ENCODE measurements around the gene PRKAR1B.

DNA sequence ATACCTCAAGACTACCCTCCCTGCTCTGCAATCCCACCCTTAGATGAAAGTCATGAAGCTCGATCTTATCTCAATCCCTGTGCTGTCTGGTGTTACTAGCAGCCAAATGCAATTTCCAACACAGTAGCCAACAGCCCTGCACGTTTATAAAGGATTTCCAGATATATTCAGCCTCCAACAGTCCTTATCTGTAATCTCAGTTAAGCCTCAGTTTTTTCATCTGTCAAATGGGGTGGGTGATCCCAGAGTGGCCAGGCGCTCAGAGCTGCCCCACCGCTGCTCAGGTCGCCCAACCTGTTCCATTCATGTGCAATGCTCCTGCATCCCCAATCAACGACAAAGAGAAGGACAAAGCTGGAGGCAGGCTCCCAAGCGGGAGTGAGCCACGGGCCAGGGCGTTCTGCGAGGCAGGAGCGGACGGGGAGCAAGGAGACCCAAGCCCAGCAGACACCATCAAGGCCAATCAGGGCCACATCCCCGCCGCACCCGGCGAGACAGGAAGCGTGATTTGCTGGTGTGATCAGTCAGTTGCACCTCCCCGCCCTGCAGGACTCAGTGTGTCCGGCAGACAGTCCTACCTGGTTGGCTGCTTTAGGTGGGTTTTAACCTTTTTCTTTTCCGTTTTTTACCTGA, 227.1 kb downstream of the PRKAR1B start:
- no peak for TF ChIP-seq EZH2 (IDR thresholded peaks at IDR 0.05; ENCODE audit: borderline replicate concordance, low read depth, low read length, poor library complexity, severe bottlenecking)
- TF ChIP-seq, protein P1, sequence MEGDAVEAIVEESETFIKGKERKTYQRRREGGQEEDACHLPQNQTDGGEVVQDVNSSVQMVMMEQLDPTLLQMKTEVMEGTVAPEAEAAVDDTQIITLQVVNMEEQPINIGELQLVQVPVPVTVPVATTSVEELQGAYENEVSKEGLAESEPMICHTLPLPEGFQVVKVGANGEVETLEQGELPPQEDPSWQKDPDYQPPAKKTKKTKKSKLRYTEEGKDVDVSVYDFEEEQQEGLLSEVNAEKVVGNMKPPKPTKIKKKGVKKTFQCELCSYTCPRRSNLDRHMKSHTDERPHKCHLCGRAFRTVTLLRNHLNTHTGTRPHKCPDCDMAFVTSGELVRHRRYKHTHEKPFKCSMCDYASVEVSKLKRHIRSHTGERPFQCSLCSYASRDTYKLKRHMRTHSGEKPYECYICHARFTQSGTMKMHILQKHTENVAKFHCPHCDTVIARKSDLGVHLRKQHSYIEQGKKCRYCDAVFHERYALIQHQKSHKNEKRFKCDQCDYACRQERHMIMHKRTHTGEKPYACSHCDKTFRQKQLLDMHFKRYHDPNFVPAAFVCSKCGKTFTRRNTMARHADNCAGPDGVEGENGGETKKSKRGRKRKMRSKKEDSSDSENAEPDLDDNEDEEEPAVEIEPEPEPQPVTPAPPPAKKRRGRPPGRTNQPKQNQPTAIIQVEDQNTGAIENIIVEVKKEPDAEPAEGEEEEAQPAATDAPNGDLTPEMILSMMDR (conservative IDR thresholded peaks at IDR 0.05; ENCODE audit: low read depth, low read length): no peak

All from A673 (cell line).